Measurements from ENCODE around the gene MYOG. TPM values are rescaled to one million over a fixed set of nuclear protein-coding genes. Genes with fewer than 3 reads are reported as not detected.

MYOG gene
- total and polyA plus RNA-seq, 10 of the 15 experiments (the other 5 are each of a cell fraction or from before 2014, with no cell fraction given) = not detected

GRCh38 chr1:203090421-203091198 lies 4.8 kb upstream of the MYOG start:
- Histone ChIP-seq H3K36me3 (ENCODE audit: control insufficient read depth in 2 of 2, insufficient read depth in 2 of 2, low read length in 1 of 2) (no peaks in the 10 kb centered on the region), H3K27me3 (replicated peaks in 1 of 2; ENCODE audit: control insufficient read depth in 2 of 2, insufficient read depth in 2 of 2, low read length in 1 of 2) (peaks cover 0 to 2% of the 10 kb centered on the region in 2 experiments; a peak in 2 of 4 replicates), H4K20me1 (ENCODE audit: control insufficient read depth, insufficient read depth) (no peaks in the 10 kb centered on the region), H3K79me2 (ENCODE audit: control insufficient read depth, insufficient read depth, low read length) (no peaks in the 10 kb centered on the region), H3K4me2 (ENCODE audit: control insufficient read depth, insufficient read depth) (no peak overlapping the region), H3K4me3 (no peak overlapping the region), H3K4me1 (ENCODE audit: control insufficient read depth, insufficient read depth, low read length) (no peaks in the 10 kb centered on the region), H3K27ac (ENCODE audit: control insufficient read depth, insufficient read depth) (no peak overlapping the region), H2AFZ (ENCODE audit: control insufficient read depth, low read depth, low read length) (no peak overlapping the region), H3K9ac (ENCODE audit: control insufficient read depth, insufficient read depth, low read length) (no peak overlapping the region), H3K9me3 (replicated peaks; ENCODE audit: control insufficient read depth, insufficient read depth, low read length) (peaks cover 2% of the 10 kb centered on the region; the same call in 1 of the 3 replicates)
- WGBS (ENCODE audit: insufficient coverage, insufficient replicate concordance, low lambda C conversion rate, missing lambda C conversion rate) = 1% methylated on average over 6 of the region's 6 CpGs
- FAIRE-seq (no peak), ATAC-seq (no peak), DNase-seq (ENCODE audit: low read depth, low spot score) (no peak)
- BruUV-seq (replicated peaks) = no TSS peak
- intact Hi-C loops (cut with micrococcal nuclease; ENCODE audit: unreplicated experiment) = no loop called here
- ChIA-PET POLR2A (interaction anchor here (0.7 kb wide), 1 partner anchor 145 kb away, joined by 5 read pairs; no protein-coding TSS in a partner anchor), RAD21 (ENCODE audit: unreplicated experiment) (no interaction called here), SMC1A (ENCODE audit: uncharacterized antibody, unreplicated experiment) (no interaction called here), CTCF (interaction anchor here (1.7 kb wide), 1 partner anchor 51 kb away, joined by 6 read pairs; no protein-coding TSS in a partner anchor)
- TF ChIP-seq SPI1 (IDR thresholded peaks at IDR 0.05; ENCODE audit: borderline replicate concordance, insufficient read depth, low read depth, low read length) (no peak), RELB (IDR thresholded peaks at IDR 0.05; ENCODE audit: low read depth) (no peak), ZBED1 (IDR thresholded peaks at IDR 0.05; ENCODE audit: borderline replicate concordance) (no peak), TBL1XR1 (IDR thresholded peaks at IDR 0.05; ENCODE audit: low read depth, low read length) (no peak), BRCA1 (IDR thresholded peaks at IDR 0.05; ENCODE audit: low read depth, low read length) (no peak), NBN (IDR thresholded peaks at IDR 0.05) (no peak), SMC3 (IDR thresholded peaks at IDR 0.05; ENCODE audit: borderline replicate concordance, low read length) (no peak), TCF7 (IDR thresholded peaks at IDR 0.05; ENCODE audit: borderline replicate concordance) (no peak), WRNIP1 (IDR thresholded peaks at IDR 0.05; ENCODE audit: borderline replicate concordance, low read depth, low read length) (no peak), TCF12 (IDR thresholded peaks at IDR 0.05; ENCODE audit: low read depth, low read length) (no peak), ATF7 (IDR thresholded peaks at IDR 0.05; ENCODE audit: low read depth) (no peak), EP300 (IDR thresholded peaks at IDR 0.05; ENCODE audit: borderline replicate concordance in 1 of 2, control insufficient read depth in 1 of 2, low read depth in 2 of 2, low read length in 2 of 2) (no peak), PML (IDR thresholded peaks at IDR 0.05; ENCODE audit: low read length) (no peak), ZNF217 (IDR thresholded peaks at IDR 0.05) (no peak), ESRRA (IDR thresholded peaks at IDR 0.05; ENCODE audit: low read length) (no peak), ATF3 (IDR thresholded peaks at IDR 0.05; ENCODE audit: borderline replicate concordance, extremely low read depth, low read depth, low read length) (no peak), KLF5 (IDR thresholded peaks at IDR 0.05; ENCODE audit: partially characterized antibody) (no peak), BCL11A (IDR thresholded peaks at IDR 0.05; ENCODE audit: low read depth, low read length) (no peak), STAT1 (conservative IDR thresholded peaks at IDR 0.05) (no peak)
- TF ChIP-seq, protein P1, sequence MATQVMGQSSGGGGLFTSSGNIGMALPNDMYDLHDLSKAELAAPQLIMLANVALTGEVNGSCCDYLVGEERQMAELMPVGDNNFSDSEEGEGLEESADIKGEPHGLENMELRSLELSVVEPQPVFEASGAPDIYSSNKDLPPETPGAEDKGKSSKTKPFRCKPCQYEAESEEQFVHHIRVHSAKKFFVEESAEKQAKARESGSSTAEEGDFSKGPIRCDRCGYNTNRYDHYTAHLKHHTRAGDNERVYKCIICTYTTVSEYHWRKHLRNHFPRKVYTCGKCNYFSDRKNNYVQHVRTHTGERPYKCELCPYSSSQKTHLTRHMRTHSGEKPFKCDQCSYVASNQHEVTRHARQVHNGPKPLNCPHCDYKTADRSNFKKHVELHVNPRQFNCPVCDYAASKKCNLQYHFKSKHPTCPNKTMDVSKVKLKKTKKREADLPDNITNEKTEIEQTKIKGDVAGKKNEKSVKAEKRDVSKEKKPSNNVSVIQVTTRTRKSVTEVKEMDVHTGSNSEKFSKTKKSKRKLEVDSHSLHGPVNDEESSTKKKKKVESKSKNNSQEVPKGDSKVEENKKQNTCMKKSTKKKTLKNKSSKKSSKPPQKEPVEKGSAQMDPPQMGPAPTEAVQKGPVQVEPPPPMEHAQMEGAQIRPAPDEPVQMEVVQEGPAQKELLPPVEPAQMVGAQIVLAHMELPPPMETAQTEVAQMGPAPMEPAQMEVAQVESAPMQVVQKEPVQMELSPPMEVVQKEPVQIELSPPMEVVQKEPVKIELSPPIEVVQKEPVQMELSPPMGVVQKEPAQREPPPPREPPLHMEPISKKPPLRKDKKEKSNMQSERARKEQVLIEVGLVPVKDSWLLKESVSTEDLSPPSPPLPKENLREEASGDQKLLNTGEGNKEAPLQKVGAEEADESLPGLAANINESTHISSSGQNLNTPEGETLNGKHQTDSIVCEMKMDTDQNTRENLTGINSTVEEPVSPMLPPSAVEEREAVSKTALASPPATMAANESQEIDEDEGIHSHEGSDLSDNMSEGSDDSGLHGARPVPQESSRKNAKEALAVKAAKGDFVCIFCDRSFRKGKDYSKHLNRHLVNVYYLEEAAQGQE (IDR thresholded peaks at IDR 0.05; ENCODE audit: low read depth, low read length) = no peak
- in situ Hi-C loops (cut with MboI) = no loop called here
